Naive thymus-derived CD8-positive, alpha-beta T cell (primary cell): ENCODE results near the gene CUX1. TPM values are rescaled to one million over a fixed set of nuclear protein-coding genes. Genes with fewer than 3 reads are reported as not detected.
A peak's percentile ranks its signal among the peaks of the same experiment; 100 is the strongest.
"Not testable (repeated sequence)": the region's sequence is repeated elsewhere in the genome, so short reads cannot be mapped to it uniquely, and the experiment has no call there.

Experiments
- ATAC-seq, 2 donors: fragments of 150-1000 bp; cut with Tn5 transposase in 1 of 2; sonication (Bioruptor Pico), chemical (Tn5 transposase) in 1 of 2; 1 replicate in 1 of 2; 2 replicates in 1 of 2; pipeline ENCODE4 v1.10.0; 2021; ENCODE audit warnings: mild to moderate bottlenecking in 2 of 2, moderate library complexity in 2 of 2
- POLR2A ChIA-PET: fragments of 350-600 bp; sonication (Branson Sonifier 250); formaldehyde crosslinking; loops from one replicate; lab custom pipeline; 2021; ENCODE audit warnings: antibody characterized with exemption; lab: Charles Lee
- DNase-seq, 10 donors: peaks; one replicate each; pipeline versions ENCODE4 v3.0.0 to v3.0.0-alpha.2; 2020 to 2022
- H3K27ac Mint-ChIP-seq, 10 donors: one replicate each; pipeline ENCODE4 v1.8.0; 2020 to 2022; ENCODE audit warnings: mild to moderate bottlenecking in 10 of 10, mixed read lengths in 10 of 10, moderate library complexity in 4 of 10, inconsistent platforms in 1 of 10
- H3K27me3 Mint-ChIP-seq, 5 donors: one replicate each; pipeline ENCODE4 v1.8.0; 2021 to 2022; ENCODE audit warnings: mixed read lengths in 5 of 5
- H3K36me3 Mint-ChIP-seq, 3 donors: one replicate each; pipeline ENCODE4 v1.8.0; 2020 to 2022; ENCODE audit warnings: mixed read lengths in 3 of 3, mild to moderate bottlenecking in 2 of 3, inconsistent platforms in 1 of 3
- H3K4me1 Mint-ChIP-seq, 4 donors: one replicate each; pipeline ENCODE4 v1.8.0; 2021 to 2022; ENCODE audit warnings: mixed read lengths in 4 of 4
- H3K4me3 Mint-ChIP-seq, 10 donors: one replicate each; pipeline ENCODE4 v1.8.0; 2020 to 2022; ENCODE audit warnings: mild to moderate bottlenecking in 10 of 10, mixed read lengths in 10 of 10, moderate library complexity in 6 of 10, inconsistent platforms in 1 of 10
- H3K9me3 Mint-ChIP-seq, 9 donors: one replicate each; pipeline ENCODE4 v1.8.0; 2020 to 2022; ENCODE audit warnings: mixed read lengths in 9 of 9, mild to moderate bottlenecking in 3 of 9, inconsistent platforms in 1 of 9, moderate library complexity in 1 of 9
- polyA plus RNA-seq, 3 donors: library from polyadenylated mRNA; unstranded; fragments of 300-500 nt; fragmentation: Illumina TruSeq; gene quantifications; one replicate each; pipeline ENCODE4 v1.2.3, GENCODE V29; 2021
- total RNA-seq, 8 experiments: library from RNA in 2 of 8; stranded (reverse) in 2 of 8; gene quantifications; one replicate each; pipeline ENCODE4 v1.2.3 and lab custom pipeline; 2021 to 2026

The CUX1 gene
- total and polyA plus RNA-seq, 5 experiments from 2014 or later: 10.3 to 66.2 (median 24.1) TPM

DNA sequence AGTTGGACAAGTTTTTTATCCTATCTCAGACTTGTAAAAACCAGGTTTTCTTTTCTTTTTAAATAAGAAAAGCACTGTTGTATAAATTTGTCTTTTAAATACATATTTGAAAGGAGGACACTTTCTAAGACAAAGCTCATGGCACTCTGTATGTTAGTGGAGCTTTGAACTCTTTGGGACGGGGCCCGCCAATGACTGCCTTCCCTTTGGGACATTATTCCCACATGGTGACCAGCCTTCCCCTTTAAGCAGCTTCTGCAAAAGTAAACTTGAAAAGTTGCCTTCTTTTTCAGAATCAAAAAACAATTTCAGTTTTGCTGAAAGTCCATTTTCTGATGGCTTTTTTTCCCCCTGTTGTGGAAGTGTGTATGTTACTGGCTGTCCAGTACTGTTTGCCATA is 1.8 kb downstream of the CUX1 start:
- no peak for DNase-seq
- no peaks in the 10 kb centered on the region for H3K36me3 Mint-ChIP-seq
- POLR2A ChIA-PET: no interaction called here
- H3K27me3 Mint-ChIP-seq: no peaks in the 10 kb centered on the region
- H3K4me3 Mint-ChIP-seq: peak overlapping the region in 2 of 10 donors; percentile 85 to 92
- no peaks in the 10 kb centered on the region for H3K9me3 Mint-ChIP-seq
- ATAC-seq: no peak
- peaks cover 23 to 48% (median 46%) of the 10 kb centered on the region in 4 donors for H3K4me1 Mint-ChIP-seq
- peak overlapping the region in 1 of 10 donors; percentile 30 for H3K27ac Mint-ChIP-seq

DNA sequence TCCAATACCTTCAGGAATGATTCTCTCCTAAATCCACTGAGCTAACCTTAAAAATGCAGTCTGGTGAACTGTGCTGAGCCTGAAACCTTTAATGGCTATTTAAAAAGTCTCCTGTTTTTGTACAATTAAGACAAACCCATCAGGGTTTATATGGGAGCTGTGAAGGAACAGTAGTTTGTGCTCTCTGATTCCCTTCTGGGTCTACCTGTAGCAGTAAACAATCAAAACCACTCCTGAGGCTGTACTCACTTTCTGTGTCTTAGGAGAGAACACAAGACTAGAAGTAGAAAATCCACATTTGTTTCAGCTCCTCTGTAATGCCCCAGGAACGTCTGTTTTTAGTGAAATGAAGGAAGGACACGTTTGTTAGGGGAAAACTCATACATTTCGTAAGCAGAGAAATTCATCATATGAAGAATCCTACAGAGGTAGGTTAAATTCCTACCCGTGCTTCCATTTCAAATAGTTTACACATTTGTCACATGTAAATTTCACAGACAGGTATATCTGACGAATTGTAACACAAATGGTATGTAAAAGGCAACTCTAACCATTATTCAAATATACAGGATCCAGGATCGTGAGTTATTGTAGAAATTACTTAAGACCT is 2.6 kb downstream of the CUX1 start:
- H3K9me3 Mint-ChIP-seq: no peaks in the 10 kb centered on the region
- no peaks in the 10 kb centered on the region for H3K27me3 Mint-ChIP-seq
- H3K36me3 Mint-ChIP-seq: no peaks in the 10 kb centered on the region
- POLR2A ChIA-PET: no interaction called here
- DNase-seq (no peak), ATAC-seq (no peak)
- peaks cover 19 to 47% (median 43%) of the 10 kb centered on the region in 4 donors for H3K4me1 Mint-ChIP-seq
- H3K27ac Mint-ChIP-seq: no peak overlapping the region
- H3K4me3 Mint-ChIP-seq: no peak overlapping the region

DNA sequence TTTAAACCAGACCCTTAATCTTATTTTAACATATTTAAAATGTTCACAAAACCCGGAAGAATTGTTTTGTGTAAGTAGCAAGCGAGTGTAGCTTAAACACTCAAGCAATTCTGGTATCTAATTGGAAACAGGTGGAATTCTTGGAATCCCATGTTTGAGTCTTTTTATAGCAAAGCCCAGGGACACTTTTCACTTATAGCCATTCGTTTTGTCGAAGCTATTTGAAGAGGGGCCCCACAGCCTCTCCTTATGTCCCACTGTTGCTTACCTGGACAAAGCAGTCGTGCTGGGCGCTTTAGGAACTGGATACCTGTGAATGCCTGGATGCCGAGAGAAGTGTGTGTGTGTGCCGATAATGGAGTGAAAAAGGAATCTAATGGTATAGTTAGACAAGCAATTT is 3.3 kb downstream of the CUX1 start:
- ATAC-seq (no peak), DNase-seq (no peak)
- H3K27me3 Mint-ChIP-seq: no peaks in the 10 kb centered on the region
- H3K4me3 Mint-ChIP-seq: peak overlapping the region in 1 of 10 donors; percentile 58
- H3K36me3 Mint-ChIP-seq: no peaks in the 10 kb centered on the region
- no peaks in the 10 kb centered on the region for H3K9me3 Mint-ChIP-seq
- peaks cover 22 to 51% (median 49%) of the 10 kb centered on the region in 4 donors for H3K4me1 Mint-ChIP-seq
- H3K27ac Mint-ChIP-seq: no peak overlapping the region
- POLR2A ChIA-PET: no interaction called here

DNA sequence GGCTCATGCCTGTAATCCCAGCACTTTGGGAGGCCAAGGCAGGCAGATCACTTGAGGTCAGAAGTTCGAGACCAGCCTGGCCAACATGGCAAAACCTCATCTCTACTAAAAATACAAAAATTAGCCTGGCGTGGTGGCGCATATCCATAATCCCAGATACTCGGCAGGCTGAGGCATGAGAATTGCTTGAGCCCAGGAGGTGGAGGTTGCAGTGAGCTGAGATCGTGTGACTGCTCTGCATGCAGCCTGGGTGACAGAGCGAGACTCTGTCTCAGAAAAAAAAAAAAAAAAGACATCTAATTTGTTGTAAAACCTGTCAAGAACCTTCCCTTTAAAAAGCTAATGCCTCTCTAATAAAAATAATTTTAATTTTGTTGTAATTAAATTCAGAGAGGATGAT is 5.2 kb downstream of the CUX1 start:
- H3K36me3 Mint-ChIP-seq, H3K4me3 Mint-ChIP-seq, H3K9me3 Mint-ChIP-seq, DNase-seq, POLR2A ChIA-PET, ATAC-seq, H3K27me3 Mint-ChIP-seq: not testable (repeated sequence)
- Mint-ChIP-seq H3K27ac (peak overlapping the region in 1 of 10 donors; percentile 56), H3K4me1 (peaks cover 29 to 64% (median 58%) of the 10 kb centered on the region in 4 donors)

DNA sequence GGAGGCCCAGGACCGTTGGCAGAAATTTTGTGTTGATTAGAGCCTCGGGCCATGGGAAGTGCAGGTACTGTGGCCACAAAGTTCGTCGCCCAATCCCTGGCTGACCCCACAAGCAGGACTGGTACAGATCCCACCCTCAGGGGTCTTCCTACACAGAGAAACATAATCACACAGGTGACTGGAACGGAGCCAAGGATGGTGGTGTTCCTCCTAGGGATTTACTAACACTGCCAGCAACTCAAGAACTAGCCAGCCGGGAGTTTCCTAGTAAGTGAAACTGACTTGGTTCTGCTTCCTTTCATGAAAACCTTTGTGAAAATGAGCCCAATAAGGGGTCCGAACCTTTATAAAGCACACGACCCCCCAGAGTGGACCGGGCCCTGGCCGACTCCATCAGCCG is 5.7 kb downstream of the CUX1 start:
- H3K27me3 Mint-ChIP-seq: no peaks in the 10 kb centered on the region
- no peak for DNase-seq
- H3K27ac Mint-ChIP-seq: peak overlapping the region in 1 of 10 donors; percentile 47
- H3K4me1 Mint-ChIP-seq: peaks cover 30 to 63% (median 55%) of the 10 kb centered on the region in 4 donors
- POLR2A ChIA-PET: no interaction called here
- peaks cover 0 to 6% (median under 1%) of the 10 kb centered on the region in 3 donors for H3K36me3 Mint-ChIP-seq
- no peak overlapping the region for H3K4me3 Mint-ChIP-seq
- ATAC-seq: no peak
- no peaks in the 10 kb centered on the region for H3K9me3 Mint-ChIP-seq

DNA sequence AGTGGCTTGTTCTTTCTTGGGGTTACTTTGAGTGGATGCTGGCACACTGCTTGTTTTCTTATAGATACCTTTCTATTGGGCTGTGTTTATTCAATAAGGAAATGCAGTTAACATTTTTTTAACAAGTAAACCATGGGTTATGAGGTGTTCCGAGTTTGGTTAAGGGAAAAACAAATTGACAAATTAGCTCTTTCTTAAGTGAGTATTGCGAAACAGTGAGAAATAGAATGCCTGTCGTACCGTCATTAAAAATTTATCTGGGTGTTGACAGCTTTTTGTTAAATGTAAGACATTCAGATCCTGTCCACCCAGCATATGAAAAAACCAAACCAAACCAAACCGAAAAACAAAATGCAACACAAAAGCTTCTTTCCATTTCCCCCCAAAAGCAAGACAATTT is 6.2 kb downstream of the CUX1 start:
- no peak for ATAC-seq
- Mint-ChIP-seq H3K4me3 (no peak overlapping the region), H3K27ac (no peak overlapping the region), H3K4me1 (peaks cover 31 to 62% (median 55%) of the 10 kb centered on the region in 4 donors), H3K27me3 (no peaks in the 10 kb centered on the region), H3K36me3 (peaks cover 0 to 6% (median 2%) of the 10 kb centered on the region in 3 donors), H3K9me3 (no peaks in the 10 kb centered on the region)
- POLR2A ChIA-PET: no interaction called here
- DNase-seq: no peak

DNA sequence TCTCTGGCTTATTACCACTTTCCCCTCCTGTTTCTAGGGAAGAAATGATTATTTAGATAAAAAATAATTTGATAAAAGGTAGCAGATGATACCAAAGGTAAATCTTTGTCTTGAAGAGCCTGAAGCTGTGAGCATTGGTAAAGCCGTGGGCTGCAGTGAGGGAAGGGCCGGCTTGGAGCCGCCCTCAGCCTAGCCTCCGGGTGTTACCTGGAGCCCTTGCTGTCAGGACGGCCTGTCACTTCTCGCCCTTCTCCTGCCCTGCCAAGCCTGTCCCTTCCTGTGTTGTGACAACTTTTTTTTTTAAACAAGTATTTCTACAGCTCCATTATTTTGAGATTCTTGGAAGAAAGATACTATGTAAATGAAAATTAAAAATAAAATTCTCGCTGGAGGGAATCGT is 7.0 kb downstream of the CUX1 start:
- POLR2A ChIA-PET: no interaction called here
- Mint-ChIP-seq H3K4me3 (no peak overlapping the region), H3K27me3 (no peaks in the 10 kb centered on the region)

DNA sequence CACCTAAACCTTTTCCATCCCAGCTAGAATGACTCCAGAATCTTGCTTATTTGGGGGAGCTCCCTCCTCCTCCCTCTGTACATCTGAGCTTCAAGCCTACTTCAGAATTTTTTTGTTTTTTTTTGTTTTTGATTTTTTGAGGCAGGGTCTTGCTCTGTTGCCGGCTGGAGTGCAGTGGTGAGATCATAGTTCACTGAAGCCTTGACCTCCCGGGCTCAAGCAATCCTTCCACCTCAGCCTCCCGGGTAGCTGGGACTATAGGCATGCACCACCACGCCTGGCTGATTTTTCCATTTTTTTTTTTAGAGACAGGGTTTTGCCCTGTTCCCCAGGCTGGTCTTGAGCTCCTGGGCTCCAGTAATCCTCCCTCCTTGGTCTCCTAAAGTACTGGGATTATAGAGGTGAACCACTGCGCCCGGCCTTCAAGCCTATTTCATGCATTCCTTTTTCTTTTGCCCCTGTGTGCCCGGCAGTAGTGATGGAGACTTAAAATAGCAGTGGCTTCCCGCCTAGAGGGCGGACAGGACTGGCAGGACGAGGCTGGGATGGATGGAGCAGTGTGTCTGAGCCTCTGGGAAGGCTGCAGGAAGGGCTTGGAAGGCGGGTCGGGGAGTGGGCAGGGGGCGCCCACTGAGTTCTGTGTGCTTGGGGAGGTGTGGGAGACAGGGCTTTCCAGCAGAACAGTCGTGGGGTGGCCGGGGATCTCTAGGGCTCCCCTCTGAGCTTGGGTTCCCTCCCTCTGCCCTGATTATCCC is 8.8 kb downstream of the CUX1 start:
- Mint-ChIP-seq H3K9me3 (no peaks in the 10 kb centered on the region), H3K36me3 (peaks cover 0 to 8% (median 4%) of the 10 kb centered on the region in 3 donors), H3K4me1 (peaks cover 24 to 50% (median 41%) of the 10 kb centered on the region in 4 donors), H3K4me3 (no peak overlapping the region), H3K27ac (peak overlapping the region in 1 of 10 donors; percentile 69), H3K27me3 (no peaks in the 10 kb centered on the region)
- POLR2A ChIA-PET: no interaction called here
- ATAC-seq (no peak), DNase-seq (no peak)

More for the DNA sequence above, 7.0 kb downstream of the CUX1 start:
- H3K9me3 Mint-ChIP-seq: no peaks in the 10 kb centered on the region
- peaks cover 0 to 8% (median 4%) of the 10 kb centered on the region in 3 donors for H3K36me3 Mint-ChIP-seq
- H3K27ac Mint-ChIP-seq: no peak overlapping the region
- ATAC-seq (no peak), DNase-seq (no peak)
- peaks cover 33 to 64% (median 51%) of the 10 kb centered on the region in 4 donors for H3K4me1 Mint-ChIP-seq

DNA sequence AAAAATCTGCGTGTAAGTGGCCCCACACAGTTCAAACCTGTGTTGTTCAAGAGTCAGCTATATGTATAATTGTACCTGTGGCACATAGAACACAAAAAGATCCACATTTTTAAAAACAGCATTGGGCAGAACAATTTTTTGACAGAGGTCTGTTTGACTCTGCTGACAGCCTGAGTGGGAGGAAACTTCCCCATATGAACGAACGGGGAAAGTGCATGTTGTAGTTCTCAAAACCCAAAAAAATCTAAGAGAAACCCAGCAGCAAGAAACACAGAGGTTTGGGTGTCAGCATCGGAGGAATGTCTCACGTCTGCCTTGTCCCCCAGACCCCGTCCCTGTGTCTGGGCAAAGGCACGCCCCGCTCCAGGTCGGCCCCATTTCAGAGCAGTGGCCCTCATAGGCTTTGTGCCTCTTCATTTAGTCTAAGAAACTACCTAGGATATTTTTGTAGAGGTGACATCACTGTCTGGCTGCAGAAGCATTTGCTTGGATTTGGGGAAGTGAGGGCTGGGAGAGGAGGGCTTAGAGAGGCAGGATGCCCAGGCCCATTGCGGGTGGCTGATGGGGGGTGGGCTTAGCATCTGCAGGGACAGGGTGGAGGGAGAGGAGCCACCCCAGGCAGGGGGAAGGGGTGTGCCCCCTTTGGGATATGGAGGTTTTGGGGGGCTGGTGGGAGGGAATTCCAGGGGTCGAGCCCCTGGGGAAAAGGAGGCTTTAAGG is 11.0 kb downstream of the CUX1 start:
- POLR2A ChIA-PET: interaction anchor here (0.7 kb wide), 2 partner anchors 172 to 173 kb away, joined by 6 to 8 read pairs; no protein-coding TSS in a partner anchor
- Mint-ChIP-seq H3K4me3 (no peak overlapping the region), H3K36me3 (peaks cover 0 to 11% (median 4%) of the 10 kb centered on the region in 3 donors), H3K27me3 (no peaks in the 10 kb centered on the region), H3K9me3 (no peaks in the 10 kb centered on the region), H3K27ac (peak overlapping the region in 1 of 10 donors; percentile 65), H3K4me1 (peaks cover 31 to 51% (median 39%) of the 10 kb centered on the region in 4 donors)
- DNase-seq (no peak), ATAC-seq (no peak)

DNA sequence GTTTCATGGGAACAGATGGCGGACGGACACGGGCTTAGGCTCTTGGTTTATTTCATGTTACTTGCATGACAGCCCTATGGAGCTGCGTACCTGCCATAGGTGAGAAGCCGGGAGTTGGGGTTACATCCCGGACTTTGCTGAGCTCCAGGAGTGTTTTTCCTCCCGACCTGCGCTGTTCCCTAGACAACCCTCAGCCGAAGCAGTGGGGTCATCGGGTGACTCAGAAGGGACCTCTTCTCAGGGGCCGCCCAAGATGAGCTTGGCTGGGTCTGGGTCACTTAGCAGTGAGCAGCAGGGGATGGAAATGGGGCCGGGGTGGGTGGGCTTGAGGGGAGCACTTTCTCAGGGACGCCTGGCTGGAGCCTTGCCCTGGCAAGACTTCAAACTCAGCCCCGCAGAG is 11.9 kb downstream of the CUX1 start:
- peaks cover 0 to 11% (median 4%) of the 10 kb centered on the region in 3 donors for H3K36me3 Mint-ChIP-seq
- H3K9me3 Mint-ChIP-seq: no peaks in the 10 kb centered on the region
- POLR2A ChIA-PET: no interaction called here
- peaks cover 30 to 50% (median 40%) of the 10 kb centered on the region in 4 donors for H3K4me1 Mint-ChIP-seq
- no peak overlapping the region for H3K27ac Mint-ChIP-seq
- ATAC-seq (no peak), DNase-seq (no peak)
- no peak overlapping the region for H3K4me3 Mint-ChIP-seq
- no peaks in the 10 kb centered on the region for H3K27me3 Mint-ChIP-seq

DNA sequence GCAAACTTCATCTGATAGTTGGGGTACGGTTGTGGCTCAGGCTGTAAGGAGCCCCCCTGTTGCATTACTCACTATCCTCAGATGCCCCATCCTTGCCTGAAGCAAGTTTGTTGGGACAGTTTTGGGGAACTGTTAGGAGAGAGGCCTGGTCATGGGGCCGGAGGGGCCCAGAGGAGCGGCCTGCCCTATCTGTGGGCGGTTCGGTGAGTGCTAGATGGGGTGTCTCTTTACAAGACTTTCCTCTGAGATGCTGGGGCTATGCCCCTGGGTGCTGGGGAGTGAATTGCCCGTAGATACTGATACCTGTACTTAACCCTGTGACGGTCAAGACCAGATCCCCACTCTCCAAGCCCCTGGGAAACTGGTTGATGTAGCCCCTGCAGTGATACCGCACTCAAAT is 12.4 kb downstream of the CUX1 start:
- POLR2A ChIA-PET: no interaction called here
- Mint-ChIP-seq H3K27me3 (no peaks in the 10 kb centered on the region), H3K4me1 (peaks cover 30 to 48% (median 41%) of the 10 kb centered on the region in 4 donors), H3K9me3 (no peaks in the 10 kb centered on the region), H3K4me3 (no peak overlapping the region), H3K36me3 (peaks cover 0 to 12% (median 4%) of the 10 kb centered on the region in 3 donors), H3K27ac (peak overlapping the region in 1 of 10 donors; percentile 14)
- DNase-seq: no peak
- ATAC-seq: no peak

DNA sequence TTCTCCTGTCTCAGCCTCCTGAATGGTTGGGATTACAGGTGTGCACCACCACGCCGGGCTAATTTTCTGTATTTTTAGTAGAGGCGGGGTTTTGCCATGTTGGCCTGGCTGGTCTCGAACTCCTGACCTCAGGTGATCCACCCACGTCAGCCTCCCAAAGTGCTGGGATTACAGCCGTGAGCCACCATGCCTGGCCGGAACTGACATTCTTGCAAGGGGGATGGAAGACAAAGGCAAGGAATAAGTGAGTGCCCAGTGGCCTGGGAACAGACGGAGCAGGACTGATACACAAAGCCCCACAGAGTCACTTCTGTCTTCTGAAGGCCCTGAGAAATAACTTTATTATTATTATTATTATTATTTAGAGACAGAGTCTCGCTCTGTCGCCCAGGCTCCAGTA is 14.0 kb downstream of the CUX1 start:
- H3K9me3 Mint-ChIP-seq, POLR2A ChIA-PET: not testable (repeated sequence)

More for the DNA sequence above, 14.0 kb downstream of the CUX1 start:
- ATAC-seq, H3K27me3 Mint-ChIP-seq, H3K4me3 Mint-ChIP-seq, DNase-seq: not testable (repeated sequence)
- H3K4me1 Mint-ChIP-seq: peaks cover 26 to 39% (median 38%) of the 10 kb centered on the region in 4 donors
- H3K36me3 Mint-ChIP-seq: peaks cover 0 to 11% (median 8%) of the 10 kb centered on the region in 3 donors
- peak overlapping the region in 1 of 10 donors; percentile 52 for H3K27ac Mint-ChIP-seq
